Measurements from ENCODE around the gene XNDC1N.

The XNDC1N gene

GRCh38 chr11:71927820-71928736 is at the start of gene XNDC1N:
Gene XNDC1N, minus strand, starts transcription at chr11:71928594. Its CDS starts 5,241 bp downstream, at chr11:71923353.
- DNase-seq = peak; percentile 88

- DNase-seq = peak; percentile 70
These were observed 49.5 kb upstream of the XNDC1N start for GRCh38 chr11:71977743-71978418.

- no peak for DNase-seq
These were observed 48.7 kb upstream of the XNDC1N start for GRCh38 chr11:71977090-71977489.

GRCh38 chr11:71976551-71976950 is 48.2 kb upstream of the XNDC1N start:
- no peak for DNase-seq

GRCh38 chr11:71971680-71972079 is 43.3 kb upstream of the XNDC1N start:
- no peak for DNase-seq

GRCh38 chr11:71964641-71965040 is 36.2 kb upstream of the XNDC1N start:
- no peak for DNase-seq

GRCh38 chr11:71963468-71963867 is 35.1 kb upstream of the XNDC1N start:
- DNase-seq = no peak

GRCh38 chr11:71962428-71963038 is 34.1 kb upstream of the XNDC1N start:
- no peak for DNase-seq

GRCh38 chr11:71955898-71956456 is 27.6 kb upstream of the XNDC1N start:
- DNase-seq = no peak

- DNase-seq = no peak
These were observed 23.4 kb upstream of the XNDC1N start for GRCh38 chr11:71951741-71952310.

- no peak for DNase-seq
These were observed 20.6 kb upstream of the XNDC1N start for GRCh38 chr11:71949034-71949433.

- no peak for DNase-seq
These were observed 20.1 kb upstream of the XNDC1N start for GRCh38 chr11:71948314-71949027.

GRCh38 chr11:71947498-71947897 is 19.1 kb upstream of the XNDC1N start:
- no peak for DNase-seq

- DNase-seq = no peak
These were observed 17.8 kb upstream of the XNDC1N start for GRCh38 chr11:71946144-71946571.

- no peak for DNase-seq
These were observed 12.3 kb upstream of the XNDC1N start for GRCh38 chr11:71940561-71941219.

GRCh38 chr11:71937826-71938225 is 9.4 kb upstream of the XNDC1N start:
- no peak for DNase-seq

- no peak for DNase-seq
These were observed 8.4 kb upstream of the XNDC1N start for GRCh38 chr11:71936825-71937224.

- DNase-seq = no peak
These were observed 7.0 kb upstream of the XNDC1N start for GRCh38 chr11:71935338-71935925.

GRCh38 chr11:71934213-71934612 is 5.8 kb upstream of the XNDC1N start:
- peak; percentile 6 for DNase-seq

- no peak for DNase-seq
These were observed 4.9 kb upstream of the XNDC1N start for GRCh38 chr11:71933141-71933933.
